Right lobe of liver (tissue), 4 donors: ENCODE data around the gene LYPD6B.

Experiments
- CTCF ChIP-seq, 4 donors: fragments of 200-600 bp in 3 of 4; fragments of 450-650 bp in 1 of 4; IDR thresholded peaks; one replicate each; pipeline versions ENCODE4 v1.5.1 to v1.8.0; 2016 to 2022; ENCODE audit warnings: antibody characterized with exemption in 4 of 4, mild to moderate bottlenecking in 2 of 4
- POLR2A ChIP-seq: fragments of 450-650 bp; IDR thresholded peaks from one replicate; pipeline ENCODE4 v1.6.1; 2017; ENCODE audit warnings: antibody characterized with exemption, mild to moderate bottlenecking
- donor health status: DM: no; HTN: no; CAD: no.
- donor health status: DM: no; HTN: no; CAD: no.
- donor health status: DM: no; HTN: yes; CAD: no.

- TF ChIP-seq CTCF (IDR thresholded peaks at IDR 0.05) (no peak), POLR2A (no peak)
Observed at GRCh38 chr2:149019768-149020167, 18.7 kb upstream of the LYPD6B start.
